ENCODE results near the gene OR6C65. TPM values are rescaled to one million over a fixed set of nuclear protein-coding genes. Genes with fewer than 3 reads are reported as not detected.
"Not testable (repeated sequence)": the region's sequence is repeated elsewhere in the genome, so short reads cannot be mapped to it uniquely, and the experiment has no call there.

OR6C65 gene
- polyA plus RNA-seq, 3 donors = not detected

GRCh38 chr12:55428331-55429243, 28.3 kb downstream of the OR6C65 start:
- peaks cover 4% of the 10 kb centered on the region for H3K4me1 Mint-ChIP-seq
- no peaks in the 10 kb centered on the region for H3K36me3 ChIP-seq (replicated peaks in 1 of 2; ENCODE audit: control insufficient read depth in 1 of 2, insufficient read depth in 2 of 2, low read length in 2 of 2)
- H3K4me3 ChIP-seq (replicated peaks in 1 of 3; ENCODE audit: low read depth in 2 of 3, low read length in 3 of 3) = no peak overlapping the region
- H3K4me1 ChIP-seq (ENCODE audit: control insufficient read depth in 1 of 2, insufficient read depth in 2 of 2, low read length in 2 of 2) = peaks cover 0 to 2% of the 10 kb centered on the region in 2 donors
- no peak overlapping the region for H3K9ac ChIP-seq (ENCODE audit: insufficient read depth, low read length, poor library complexity, severe bottlenecking)
- no peaks in the 10 kb centered on the region for H3K36me3 Mint-ChIP-seq
- intact Hi-C loops (cut with micrococcal nuclease) = no loop called here
- H3K9me3 Mint-ChIP-seq = peaks cover 0 to 2% (median 0%) of the 10 kb centered on the region in 7 donors
- H3K4me2 ChIP-seq (replicated peaks; ENCODE audit: extremely low read depth, low read length, poor library complexity, severe bottlenecking) = no peak overlapping the region
- no peak overlapping the region for H3K27ac ChIP-seq (ENCODE audit: low read depth in 1 of 2, low read length in 2 of 2)
- no peaks in the 10 kb centered on the region for H3K9me3 ChIP-seq (replicated peaks in 1 of 2; ENCODE audit: control insufficient read depth in 1 of 2, insufficient read depth in 1 of 2, low read length in 2 of 2)
- H3K27ac Mint-ChIP-seq = no peak overlapping the region
- WGBS (ENCODE audit: insufficient coverage) = no CpG with 5 or more reads among the region's 1 CpG
- H4K20me1 ChIP-seq (ENCODE audit: insufficient read depth, low read length) = no peaks in the 10 kb centered on the region
- peaks cover 0 to 5% (median 1%) of the 10 kb centered on the region in 3 donors for H3K27me3 Mint-ChIP-seq (ENCODE audit: low read depth in 3 of 3)
- peak overlapping the region in 1 of 2 donors; percentile 3 for H3K4me3 Mint-ChIP-seq
- no peaks in the 10 kb centered on the region for H3K27me3 ChIP-seq (ENCODE audit: control insufficient read depth in 2 of 2, insufficient read depth in 2 of 2, low read length in 2 of 2)
- no peak for DNase-seq
- H2AFZ ChIP-seq (ENCODE audit: insufficient read depth, low read depth, low read length, poor library complexity, severe bottlenecking) = no peak overlapping the region
- no peak for TF ChIP-seq CTCF (IDR thresholded peaks at IDR 0.05)
- no peaks in the 10 kb centered on the region for H3K79me2 ChIP-seq (ENCODE audit: insufficient read depth, low read length)

- H3K27me3 Mint-ChIP-seq (ENCODE audit: low read depth in 3 of 3); H3K36me3 Mint-ChIP-seq; H3K4me2 ChIP-seq (replicated peaks; ENCODE audit: extremely low read depth, low read length, poor library complexity, severe bottlenecking); H2AFZ ChIP-seq (ENCODE audit: insufficient read depth, low read depth, low read length, poor library complexity, severe bottlenecking); H3K79me2 ChIP-seq (ENCODE audit: insufficient read depth, low read length); H4K20me1 ChIP-seq (ENCODE audit: insufficient read depth, low read length); H3K27ac Mint-ChIP-seq; H3K27ac ChIP-seq (ENCODE audit: low read depth in 1 of 2, low read length in 2 of 2); H3K4me3 ChIP-seq (replicated peaks in 1 of 3; ENCODE audit: low read depth in 2 of 3, low read length in 3 of 3); DNase-seq; H3K9ac ChIP-seq (ENCODE audit: insufficient read depth, low read length, poor library complexity, severe bottlenecking); intact Hi-C loops (cut with micrococcal nuclease); H3K36me3 ChIP-seq (replicated peaks in 1 of 2; ENCODE audit: control insufficient read depth in 1 of 2, insufficient read depth in 2 of 2, low read length in 2 of 2); H3K4me3 Mint-ChIP-seq; H3K27me3 ChIP-seq (ENCODE audit: control insufficient read depth in 2 of 2, insufficient read depth in 2 of 2, low read length in 2 of 2): not testable (repeated sequence)
- Histone ChIP-seq H3K9me3 (replicated peaks in 1 of 2; ENCODE audit: control insufficient read depth in 1 of 2, insufficient read depth in 1 of 2, low read length in 2 of 2) (peaks cover 8 to 10% of the 10 kb centered on the region in 2 donors), H3K4me1 (ENCODE audit: control insufficient read depth in 1 of 2, insufficient read depth in 2 of 2, low read length in 2 of 2) (peaks cover 12% of the 10 kb centered on the region in 2 donors)
- Mint-ChIP-seq H3K4me1 (peaks cover 20% of the 10 kb centered on the region), H3K9me3 (peaks cover 11 to 24% (median 17%) of the 10 kb centered on the region in 7 donors)
- 84% methylated on average over 2 of the region's 5 CpGs for WGBS (ENCODE audit: insufficient coverage)
These were observed 40.9 kb downstream of the OR6C65 start for GRCh38 chr12:55441233-55441632.

Data from CD14-positive monocyte (primary cell).